ENCODE measurements around the gene F2RL3.
"Not testable (repeated sequence)": the region's sequence is repeated elsewhere in the genome, so short reads cannot be mapped to it uniquely, and the experiment has no call there.

F2RL3 gene

GRCh38 chr19:16888629-16889365 is at the start of gene F2RL3:
TSS of gene F2RL3 (plus strand) at chr19:16888999. CDS start at chr19:16889190, 191 bp downstream.
- DNase-seq, result no peak

- no peak for DNase-seq
Measured at GRCh38 chr19:16841391-16841926, 47.3 kb upstream of the F2RL3 start.

- DNase-seq, result no peak
Measured at GRCh38 chr19:16846901-16847300, 41.9 kb upstream of the F2RL3 start.

- DNase-seq, result no peak
Measured at GRCh38 chr19:16847430-16847829, 41.4 kb upstream of the F2RL3 start.

- peak; percentile 10 for DNase-seq
Measured at GRCh38 chr19:16849168-16849567, 39.6 kb upstream of the F2RL3 start.

- DNase-seq, result no peak
Measured at GRCh38 chr19:16850133-16850532, 38.7 kb upstream of the F2RL3 start.

GRCh38 chr19:16851031-16851712 is 37.6 kb upstream of the F2RL3 start:
- no peak for DNase-seq

GRCh38 chr19:16853066-16853465 is 35.7 kb upstream of the F2RL3 start:
- no peak for DNase-seq

- DNase-seq, result no peak
Measured at GRCh38 chr19:16856091-16856490, 32.7 kb upstream of the F2RL3 start.

GRCh38 chr19:16859626-16860025 is 29.2 kb upstream of the F2RL3 start:
- DNase-seq, result no peak

- DNase-seq, result no peak
Measured at GRCh38 chr19:16860118-16860517, 28.7 kb upstream of the F2RL3 start.

- no peak for DNase-seq
Measured at GRCh38 chr19:16861011-16861410, 27.8 kb upstream of the F2RL3 start.

- no peak for DNase-seq
Measured at GRCh38 chr19:16861834-16862233, 27.0 kb upstream of the F2RL3 start.

GRCh38 chr19:16862826-16863415 is 25.9 kb upstream of the F2RL3 start:
- DNase-seq, result no peak

- no peak for DNase-seq
Measured at GRCh38 chr19:16867211-16867610, 21.6 kb upstream of the F2RL3 start.

GRCh38 chr19:16868423-16869130 is 20.2 kb upstream of the F2RL3 start:
- DNase-seq, result no peak

- DNase-seq, result no peak
Measured at GRCh38 chr19:16869331-16869972, 19.3 kb upstream of the F2RL3 start.

GRCh38 chr19:16871871-16872270 is 16.9 kb upstream of the F2RL3 start:
- DNase-seq, result no peak

GRCh38 chr19:16872728-16873127 is 16.1 kb upstream of the F2RL3 start:
- no peak for DNase-seq

GRCh38 chr19:16873594-16873993 is 15.2 kb upstream of the F2RL3 start:
- DNase-seq, result no peak

GRCh38 chr19:16874250-16874977 is 14.4 kb upstream of the F2RL3 start:
- no peak for DNase-seq

- DNase-seq, result not testable (repeated sequence)
Measured at GRCh38 chr19:16874978-16875299, 13.9 kb upstream of the F2RL3 start.
